Esophagus muscularis mucosa (tissue), 4 donors: ENCODE measurements around the gene PRRC2B. TPM values are rescaled to one million over a fixed set of nuclear protein-coding genes. Genes with fewer than 3 reads are reported as not detected.
"Not testable (repeated sequence)": the region's sequence is repeated elsewhere in the genome, so short reads cannot be mapped to it uniquely, and the experiment has no call there.

ENCODE experiments used
- DNase-seq: peaks from one replicate; pipeline ENCODE4 v3.0.0-alpha.2; 2017; ENCODE audit errors: extremely low spot score
- H3K27ac ChIP-seq, 4 donors: fragments of 200-600 bp; sonication (generic); replicated peaks in 1 of 4; 1 replicate in 3 of 4; 2 replicates in 1 of 4; pipeline ENCODE4 v1.5.1; 2016 to 2019; ENCODE audit warnings: mild to moderate bottlenecking in 1 of 4
- H3K27me3 ChIP-seq, 4 donors: fragments of 200-600 bp; sonication (generic); one replicate each; pipeline versions ENCODE4 v1.5.1 to v1.6.0; 2016 to 2019
- H3K36me3 ChIP-seq, 4 donors: fragments of 200-600 bp; sonication (generic); one replicate each; pipeline ENCODE4 v1.5.1; 2016 to 2019
- H3K4me1 ChIP-seq, 4 donors: fragments of 200-600 bp; sonication (generic); one replicate each; pipeline ENCODE4 v1.5.1; 2016 to 2019
- H3K4me3 ChIP-seq, 4 donors: fragments of 200-600 bp; sonication (generic); 1 replicate in 2 of 4; 2 replicates in 2 of 4; pipeline ENCODE4 v1.5.1; 2016 to 2019; ENCODE audit warnings: mild to moderate bottlenecking in 4 of 4, moderate library complexity in 1 of 4
- H3K9me3 ChIP-seq, 4 donors: fragments of 200-600 bp; sonication (generic); 1 replicate in 3 of 4; 2 replicates in 1 of 4; pipeline ENCODE4 v1.5.1; 2016 to 2019
- CTCF ChIP-seq, 3 experiments: fragments of 200-600 bp in 2 of 3; fragments of 450-650 bp in 1 of 3; sonication (generic) in 2 of 3; IDR thresholded peaks; one replicate each; pipeline ENCODE4 v1.5.1; 2017 to 2019; ENCODE audit warnings: antibody characterized with exemption in 3 of 3, mild to moderate bottlenecking in 2 of 3, moderate library complexity in 1 of 3
- EP300 ChIP-seq: sonication (generic); formaldehyde crosslinking; IDR thresholded peaks from one replicate; pipeline ENCODE4 v1.6.1; 2017; ENCODE audit warnings: antibody characterized with exemption
- POLR2A ChIP-seq: fragments of 450-650 bp; IDR thresholded peaks from one replicate; pipeline ENCODE4 v1.6.1; 2017; ENCODE audit warnings: antibody characterized with exemption, moderate library complexity, mild to moderate bottlenecking, low read depth
- POLR2AphosphoS5 ChIP-seq, 2 donors: sonication (generic); formaldehyde crosslinking; IDR thresholded peaks; one replicate each; pipeline ENCODE4 v1.6.1; 2017; ENCODE audit warnings: antibody characterized with exemption in 2 of 2
- WGBS: methylation state at CpG from one replicate; pipeline ENCODE4 v1.1.5; 2018; 5-methylcytosine and 5-hydroxymethylcytosine counted together
- intact Hi-C: fragments of 100-400 bp; cut with DNase I; formaldehyde crosslinking; loops from one replicate; pipeline ENCODE4 v1.15.1; 2023
- small RNA-seq, 3 donors: library from RNA; depleted of rRNA; stranded (forward); fragments of <200 nt; gene quantifications; one replicate each; pipeline ENCODE3, GENCODE V24; 2016
- total RNA-seq, 4 donors: library from RNA; depleted of rRNA; stranded (reverse); fragments of >200 nt; gene quantifications; one replicate each; pipeline versions ENCODE4 v1.1.0 to v1.2.1, GENCODE V29; 2016

The PRRC2B gene
- total RNA-seq, 4 donors from 2014 or later = 109 to 226 (median 148) TPM

- Histone ChIP-seq H3K27me3 (peaks cover 7 to 39% (median 23%) of the 10 kb centered on the region in 4 donors), H3K27ac (no peak overlapping the region), H3K4me3 (no peak overlapping the region), H3K4me1 (peaks cover 12 to 22% (median 21%) of the 10 kb centered on the region in 4 donors), H3K9me3 (peaks cover 0 to 26% (median 26%) of the 10 kb centered on the region in 4 donors), H3K36me3 (no peaks in the 10 kb centered on the region)
- TF ChIP-seq EP300 (no peak), CTCF (IDR thresholded peaks at IDR 0.05) (no peak), POLR2A (no peak), POLR2AphosphoS5 (IDR thresholded peaks at IDR 0.05) (no peak)
- DNase-seq = no peak
- WGBS = 94% methylated on average over 6 of the region's 6 CpGs
- intact Hi-C loops = no loop called here
Measured at GRCh38 chr9:131543141-131543540, 149.3 kb downstream of the PRRC2B start.

GRCh38 chr9:131545003-131545785 lies 151.3 kb downstream of the PRRC2B start, which contains the start of gene PRRT1B:
PRRT1B (plus strand) TSS chr9:131545523; CDS start chr9:131545616, 93 bp downstream.
- H3K36me3 ChIP-seq = no peaks in the 10 kb centered on the region
- WGBS = 32% methylated on average over 35 of the region's 50 CpGs
- H3K4me3 ChIP-seq = peak within 1 kb of the TSS; percentile 37 to 49 (median 40)
- TF ChIP-seq EP300 = no peak
- TF ChIP-seq POLR2A = no peak
- DNase-seq = no peak
- H3K4me1 ChIP-seq = peaks cover 12 to 22% (median 21%) of the 10 kb centered on the region in 4 donors
- peaks cover 0 to 26% (median 26%) of the 10 kb centered on the region in 4 donors for H3K9me3 ChIP-seq
- intact Hi-C loops = no loop called here
- H3K27me3 ChIP-seq = peaks cover 7 to 58% (median 23%) of the 10 kb centered on the region in 4 donors
- H3K27ac ChIP-seq = no peak within 1 kb of the TSS

- intact Hi-C loops = no loop called here
- Histone ChIP-seq H3K27me3 (peaks cover 7 to 63% (median 23%) of the 10 kb centered on the region in 4 donors), H3K4me1 (peaks cover 12 to 22% (median 21%) of the 10 kb centered on the region in 4 donors), H3K27ac (no peak overlapping the region), H3K36me3 (no peaks in the 10 kb centered on the region), H3K4me3 (peak overlapping the region; percentile 37 to 49 (median 40)), H3K9me3 (peaks cover 0 to 26% (median 26%) of the 10 kb centered on the region in 4 donors)
- WGBS = 13% methylated on average over 7 of the region's 30 CpGs
- TF ChIP-seq EP300 = no peak
- TF ChIP-seq POLR2AphosphoS5 (IDR thresholded peaks at IDR 0.05) = no peak
- no peak for TF ChIP-seq CTCF (IDR thresholded peaks at IDR 0.05)
- TF ChIP-seq POLR2A = no peak
- DNase-seq = no peak
Measured at GRCh38 chr9:131545786-131546335, 152.0 kb downstream of the PRRC2B start.

GRCh38 chr9:131546336-131547084 lies 152.6 kb downstream of the PRRC2B start:
- no peak for DNase-seq
- Histone ChIP-seq H3K4me3 (peak overlapping the region; percentile 37 to 49 (median 40)), H3K9me3 (peaks cover 0 to 26% (median 26%) of the 10 kb centered on the region in 4 donors), H3K36me3 (no peaks in the 10 kb centered on the region), H3K27me3 (peaks cover 7 to 65% (median 23%) of the 10 kb centered on the region in 4 donors), H3K4me1 (peaks cover 12 to 22% (median 21%) of the 10 kb centered on the region in 4 donors), H3K27ac (no peak overlapping the region)
- 4% methylated on average over 24 of the region's 49 CpGs for WGBS
- TF ChIP-seq EP300 (no peak), POLR2AphosphoS5 (IDR thresholded peaks at IDR 0.05) (no peak), POLR2A (no peak), CTCF (IDR thresholded peaks at IDR 0.05) (peak in 1 of 3 experiments; percentile 14)
- intact Hi-C loops = no loop called here

- H3K36me3 ChIP-seq, intact Hi-C loops, H3K4me3 ChIP-seq, DNase-seq, H3K27ac ChIP-seq, H3K9me3 ChIP-seq: not testable (repeated sequence)
- Histone ChIP-seq H3K4me1 (peaks cover 12 to 22% (median 21%) of the 10 kb centered on the region in 4 donors), H3K27me3 (peaks cover 7 to 87% (median 27%) of the 10 kb centered on the region in 4 donors)
- 88% methylated on average over 10 of the region's 10 CpGs for WGBS
Measured at GRCh38 chr9:131549186-131549585, 155.3 kb downstream of the PRRC2B start.

Small RNA genes within 50 kb of the gene (small RNA-seq; reads per million reads assigned to genes)
- 0 to 1.2 (median 0.25) reads per million in 3 donors for gene SNORD62A
- gene SNORD62B = 0.75 to 5.4 (median 1.7) reads per million in 3 donors

Other genes with a start within 250 kb of the PRRC2B start
- 1 to 10 TPM; 1.7 to 4.0 (median 3.3) TPM for gene FAM78A, start 117.6 kb upstream of the PRRC2B start, total RNA-seq
- 10 to 100 TPM; 11.4 to 22.5 (median 14.4) TPM for gene PLPP7, start 104.4 kb upstream of the PRRC2B start, total RNA-seq
- 10 to 100 TPM; 22.6 to 39.2 (median 25.0) TPM for gene POMT1, start 108.8 kb downstream of the PRRC2B start, total RNA-seq
- gene UCK1, start 137.2 kb downstream of the PRRC2B start, total RNA-seq = 10 to 100 TPM; 47.3 to 63.9 (median 54.0) TPM
- gene PRRT1B, start 151.4 kb downstream of the PRRC2B start, total RNA-seq = under 1 TPM in 1 of 4 donors, not detected in 3; 0.19 TPM